Measurements from ENCODE around the gene CD28. TPM values are rescaled to one million over a fixed set of nuclear protein-coding genes. Genes with fewer than 3 reads are reported as not detected.

CD28 gene
- total RNA-seq, 2 donors from 2014 or later = 3.5 to 4.3 TPM

- TF ChIP-seq, protein P1, sequence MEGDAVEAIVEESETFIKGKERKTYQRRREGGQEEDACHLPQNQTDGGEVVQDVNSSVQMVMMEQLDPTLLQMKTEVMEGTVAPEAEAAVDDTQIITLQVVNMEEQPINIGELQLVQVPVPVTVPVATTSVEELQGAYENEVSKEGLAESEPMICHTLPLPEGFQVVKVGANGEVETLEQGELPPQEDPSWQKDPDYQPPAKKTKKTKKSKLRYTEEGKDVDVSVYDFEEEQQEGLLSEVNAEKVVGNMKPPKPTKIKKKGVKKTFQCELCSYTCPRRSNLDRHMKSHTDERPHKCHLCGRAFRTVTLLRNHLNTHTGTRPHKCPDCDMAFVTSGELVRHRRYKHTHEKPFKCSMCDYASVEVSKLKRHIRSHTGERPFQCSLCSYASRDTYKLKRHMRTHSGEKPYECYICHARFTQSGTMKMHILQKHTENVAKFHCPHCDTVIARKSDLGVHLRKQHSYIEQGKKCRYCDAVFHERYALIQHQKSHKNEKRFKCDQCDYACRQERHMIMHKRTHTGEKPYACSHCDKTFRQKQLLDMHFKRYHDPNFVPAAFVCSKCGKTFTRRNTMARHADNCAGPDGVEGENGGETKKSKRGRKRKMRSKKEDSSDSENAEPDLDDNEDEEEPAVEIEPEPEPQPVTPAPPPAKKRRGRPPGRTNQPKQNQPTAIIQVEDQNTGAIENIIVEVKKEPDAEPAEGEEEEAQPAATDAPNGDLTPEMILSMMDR (IDR thresholded peaks at IDR 0.05) = no peak
- Histone ChIP-seq H3K27me3 (replicated peaks; ENCODE audit: insufficient read depth) (no peaks in the 10 kb centered on the region), H3K9me3 (peaks cover 8% of the 10 kb centered on the region), H3K36me3 (no peaks in the 10 kb centered on the region), H3K4me3 (no peak overlapping the region), H3K4me1 (ENCODE audit: control insufficient read depth in 1 of 2, low read depth in 2 of 2) (no peaks in the 10 kb centered on the region), H3K27ac (no peak overlapping the region)
- no peak for DNase-seq (ENCODE audit: low spot score)
- ATAC-seq (ENCODE audit: insufficient number of reproducible peaks, low FRiP score, low read depth) = no peak
These were observed 53.4 kb downstream of the CD28 start for GRCh38 chr2:203759690-203760365.

- DNase-seq (ENCODE audit: low spot score) (no peak), ATAC-seq (ENCODE audit: insufficient number of reproducible peaks, low FRiP score, low read depth) (no peak)
- TF ChIP-seq, protein P1 (IDR thresholded peaks at IDR 0.05) = no peak
- H3K4me3 ChIP-seq = no peak overlapping the region
- peaks cover 4% of the 10 kb centered on the region for H3K9me3 ChIP-seq
- no peaks in the 10 kb centered on the region for H3K27me3 ChIP-seq (replicated peaks; ENCODE audit: insufficient read depth)
- no peaks in the 10 kb centered on the region for H3K36me3 ChIP-seq
- no peaks in the 10 kb centered on the region for H3K4me1 ChIP-seq (ENCODE audit: control insufficient read depth in 1 of 2, low read depth in 2 of 2)
- H3K27ac ChIP-seq = no peak overlapping the region
These were observed 54.7 kb downstream of the CD28 start for GRCh38 chr2:203761121-203761520.

DNA sequence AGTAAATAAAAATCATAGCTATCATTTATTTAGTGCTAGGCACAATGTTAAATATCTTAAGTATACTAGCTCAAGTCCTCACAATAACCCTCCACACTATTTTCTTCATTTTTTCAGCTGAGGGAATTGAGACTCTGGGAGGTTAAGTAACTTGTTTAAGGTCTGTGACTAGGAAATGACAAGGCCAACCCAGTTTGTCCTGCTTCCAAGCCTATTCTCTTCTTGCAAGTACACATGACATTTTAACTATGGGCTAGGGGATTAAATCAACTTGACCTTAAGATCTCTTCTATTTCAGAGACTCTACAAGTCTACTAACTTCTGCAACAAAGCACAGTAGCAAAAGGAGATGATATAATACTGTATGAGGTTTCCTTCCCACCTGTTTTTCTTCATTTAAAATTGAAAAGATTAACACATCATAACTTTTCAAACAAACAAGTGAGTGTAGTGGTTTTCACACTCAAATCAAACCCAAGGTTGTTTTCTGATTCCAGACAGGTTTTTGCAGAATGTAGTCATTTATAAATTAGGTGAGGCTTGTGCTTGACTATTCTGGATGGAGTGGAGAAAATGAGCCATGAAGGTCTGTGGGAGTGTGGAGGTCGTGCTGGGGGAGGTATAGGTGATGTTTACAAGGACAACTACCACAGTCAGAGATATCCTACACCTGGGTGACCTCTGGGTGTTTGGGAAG lies 57.0 kb downstream of the CD28 start:
- DNase-seq (ENCODE audit: low spot score) = no peak
- H3K36me3 ChIP-seq = no peaks in the 10 kb centered on the region
- H3K9me3 ChIP-seq = no peaks in the 10 kb centered on the region
- H3K27me3 ChIP-seq (replicated peaks; ENCODE audit: insufficient read depth) = no peaks in the 10 kb centered on the region
- H3K27ac ChIP-seq = no peak overlapping the region
- H3K4me1 ChIP-seq (ENCODE audit: control insufficient read depth in 1 of 2, low read depth in 2 of 2) = no peaks in the 10 kb centered on the region
- ATAC-seq (ENCODE audit: insufficient number of reproducible peaks, low FRiP score, low read depth) = no peak
- TF ChIP-seq, protein P1 (IDR thresholded peaks at IDR 0.05) = no peak
- no peak overlapping the region for H3K4me3 ChIP-seq

DNA sequence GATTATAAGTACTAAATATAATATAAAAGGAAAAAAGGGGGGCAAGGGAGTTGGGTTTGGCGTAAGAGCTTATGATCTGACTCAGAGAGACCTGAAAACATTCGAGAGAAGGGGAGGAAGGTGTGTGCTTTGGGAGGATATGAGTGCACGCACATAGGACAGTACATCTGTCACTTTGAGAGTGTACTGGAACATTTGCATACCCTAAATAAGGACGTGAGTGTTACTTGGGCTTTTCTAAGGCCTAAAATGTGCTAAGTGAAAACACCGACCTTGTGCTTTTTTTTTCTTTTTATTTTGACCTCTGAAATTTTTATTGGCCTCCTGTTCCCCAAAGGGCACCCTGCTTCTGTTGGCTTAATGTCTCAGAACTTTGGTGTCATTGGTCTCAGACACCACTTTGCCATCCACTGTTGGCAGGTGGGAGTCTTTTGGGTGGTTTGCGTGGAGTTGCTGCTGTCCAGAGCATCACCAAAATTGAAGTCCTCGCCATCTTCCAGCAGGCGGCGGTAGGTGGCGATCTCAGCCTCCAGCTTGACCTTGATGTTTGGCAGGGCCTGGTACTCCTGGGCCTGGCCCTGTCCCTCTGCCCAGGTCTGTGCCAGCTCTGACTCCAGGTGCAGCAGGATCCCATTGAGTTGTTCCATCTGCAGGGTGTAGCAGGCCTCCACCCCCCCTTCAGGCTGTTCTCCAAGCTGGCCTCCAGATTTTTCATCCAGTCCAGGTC lies 57.7 kb downstream of the CD28 start:
- DNase-seq (ENCODE audit: low spot score) = no peak
- H3K27ac ChIP-seq = no peak overlapping the region
- TF ChIP-seq, protein P1 (IDR thresholded peaks at IDR 0.05) = no peak

More for the DNA sequence above, 57.7 kb downstream of the CD28 start:
- no peaks in the 10 kb centered on the region for H3K27me3 ChIP-seq (replicated peaks; ENCODE audit: insufficient read depth)
- H3K4me1 ChIP-seq (ENCODE audit: control insufficient read depth in 1 of 2, low read depth in 2 of 2) = no peaks in the 10 kb centered on the region
- H3K4me3 ChIP-seq = no peak overlapping the region
- ATAC-seq (ENCODE audit: insufficient number of reproducible peaks, low FRiP score, low read depth) = no peak
- no peaks in the 10 kb centered on the region for H3K36me3 ChIP-seq
- H3K9me3 ChIP-seq = no peaks in the 10 kb centered on the region

All from thoracic aorta (tissue), 2 donors.